Renal cortex interstitium (tissue), 15 donors: ENCODE results near the gene HAUS8. TPM values are rescaled to one million over a fixed set of nuclear protein-coding genes. Genes with fewer than 3 reads are reported as not detected.

Source experiments
- DNase-seq, 11 donors: peaks; one replicate each; pipeline ENCODE4 v3.0.0-alpha.2; 2013; ENCODE audit warnings: low read depth in 9 of 11, low spot score in 4 of 11; ENCODE audit errors: extremely low read depth in 1 of 11
- long read RNA-seq, 16 experiments: transcript quantifications; one replicate each; lab custom pipeline, GENCODE V29; 2026
- polyA plus RNA-seq, 3 donors: library from polyadenylated mRNA; unstranded; fragments of 120-200 nt; gene quantifications; one replicate each; pipeline ENCODE4 v1.2.1, GENCODE V29; 2013; ENCODE audit not compliant: insufficient read length in 3 of 3

Gene HAUS8
- 10 to 100 TPM; 10.8 to 16.6 (median 15.3) TPM for polyA plus RNA-seq
- long read RNA-seq, donor 1, partial matches to known transcripts: 0 of 5 reads
- long read RNA-seq, donor 1, other reads (novel, unspliced or antisense): 0 of 5 reads
- long read RNA-seq, donor 2, partial matches to known transcripts: 0 of 2 reads
- long read RNA-seq, donor 2, other reads (novel, unspliced or antisense): 0 of 2 reads
- long read RNA-seq, donor 3, partial matches to known transcripts: 0 of 6 reads
- long read RNA-seq, donor 3, other reads (novel, unspliced or antisense): 0 of 6 reads
- long read RNA-seq, donor 4, transcript HAUS8-206 (2 exons, 675 nt): major isoform, 5 of 9 reads
- long read RNA-seq, donor 4, partial matches to known transcripts: 0 of 9 reads
- long read RNA-seq, donor 4, other reads (novel, unspliced or antisense): 0 of 9 reads
- long read RNA-seq, donor 5, transcript HAUS8-201 (11 exons, 1,568 nt): major isoform, 5 of 10 reads
- long read RNA-seq, donor 5, partial matches to known transcripts: 0 of 10 reads
- long read RNA-seq, donor 5, other reads (novel, unspliced or antisense): 0 of 10 reads
- long read RNA-seq, donor 6, partial matches to known transcripts: 0 of 5 reads
- long read RNA-seq, donor 6, other reads (novel, unspliced or antisense): 0 of 5 reads
- long read RNA-seq, donor 7, transcript HAUS8-206 (2 exons, 675 nt): major isoform, 5 of 10 reads
- long read RNA-seq, donor 7, partial matches to known transcripts: 0 of 10 reads
- long read RNA-seq, donor 7, other reads (novel, unspliced or antisense): 0 of 10 reads
- long read RNA-seq, donor 8: 0 reads
- long read RNA-seq, donor 9, partial matches to known transcripts: 0 of 6 reads
- long read RNA-seq, donor 9, other reads (novel, unspliced or antisense): 0 of 6 reads
- long read RNA-seq, donor 10, partial matches to known transcripts: 0 of 2 reads
- long read RNA-seq, donor 10, other reads (novel, unspliced or antisense): 0 of 2 reads
- long read RNA-seq, donor 11, partial matches to known transcripts: 0 of 5 reads
- long read RNA-seq, donor 11, other reads (novel, unspliced or antisense): 0 of 5 reads
- long read RNA-seq, donor 12, partial matches to known transcripts: 0 of 3 reads
- long read RNA-seq, donor 12, other reads (novel, unspliced or antisense): 0 of 3 reads
- long read RNA-seq, donor 13: 0 reads
- long read RNA-seq, donor 14, partial matches to known transcripts: 0 of 4 reads
- long read RNA-seq, donor 14, other reads (novel, unspliced or antisense): 0 of 4 reads
- long read RNA-seq, donor 15, partial matches to known transcripts: 0 of 2 reads
- long read RNA-seq, donor 15, other reads (novel, unspliced or antisense): 0 of 2 reads
- long read RNA-seq, donor 16, transcript HAUS8-206 (2 exons, 675 nt): major isoform, 11 of 19 reads
- long read RNA-seq, donor 16, transcript HAUS8-201 (11 exons, 1,568 nt): minor isoform, 6 of 19 reads
- long read RNA-seq, donor 16, partial matches to known transcripts: 0 of 19 reads
- long read RNA-seq, donor 16, other reads (novel, unspliced or antisense): 0 of 19 reads

GRCh38 chr19:17075035-17075863 is at the start of gene HAUS8, which contains the start of gene MYO9B:
TSS of gene HAUS8 (minus strand) at chr19:17075452. CDS start at chr19:17075422, 30 bp downstream.
TSS of gene MYO9B (plus strand) at chr19:17075777. CDS start at chr19:17101718, 25,941 bp downstream.
- DNase-seq: peak; percentile 96 to 99 (median 98)

- no peak for DNase-seq
Measured at GRCh38 chr19:17124025-17124424, 48.8 kb upstream of the HAUS8 start.

GRCh38 chr19:17123041-17123440 is 47.8 kb upstream of the HAUS8 start:
- DNase-seq: no peak

GRCh38 chr19:17121736-17122293 is 46.6 kb upstream of the HAUS8 start:
- DNase-seq: no peak

GRCh38 chr19:17118957-17119356 is 43.7 kb upstream of the HAUS8 start:
- no peak for DNase-seq

GRCh38 chr19:17116996-17117702 is 41.9 kb upstream of the HAUS8 start:
- no peak for DNase-seq

GRCh38 chr19:17114414-17114831 is 39.2 kb upstream of the HAUS8 start:
- no peak for DNase-seq

- DNase-seq: no peak
Measured at GRCh38 chr19:17113127-17113785, 38.0 kb upstream of the HAUS8 start.

GRCh38 chr19:17112700-17113099 is 37.4 kb upstream of the HAUS8 start:
- DNase-seq: no peak

- no peak for DNase-seq
Measured at GRCh38 chr19:17112271-17112670, 37.0 kb upstream of the HAUS8 start.

GRCh38 chr19:17111766-17112165 is 36.5 kb upstream of the HAUS8 start:
- DNase-seq: no peak

- DNase-seq: no peak
Measured at GRCh38 chr19:17110599-17110966, 35.3 kb upstream of the HAUS8 start.

- no peak for DNase-seq
Measured at GRCh38 chr19:17109962-17110598, 34.8 kb upstream of the HAUS8 start.

GRCh38 chr19:17109300-17109699 is 34.0 kb upstream of the HAUS8 start:
- DNase-seq: no peak

GRCh38 chr19:17108453-17108784 is 33.2 kb upstream of the HAUS8 start:
- no peak for DNase-seq
